Activated T-cell treated with anti-CD3 and anti-CD28 coated beads, Interleukin-2, amount 50 U/mL, for 72 hours (primary cell): ENCODE measurements around the gene TMEM45B. TPM values are rescaled to one million over a fixed set of nuclear protein-coding genes. Genes with fewer than 3 reads are reported as not detected.
"Not testable (repeated sequence)": the region's sequence is repeated elsewhere in the genome, so short reads cannot be mapped to it uniquely, and the experiment has no call there.

Experiments used
- ATAC-seq, 2 donors: fragments of 150-1000 bp; cut with Tn5 transposase; replicated peaks in 1 of 2; 2 replicates each; pipeline ENCODE4 v1.10.0; 2021; ENCODE audit warnings: moderate library complexity in 2 of 2, mild to moderate bottlenecking in 1 of 2
- DNase-seq, 2 donors: peaks; one replicate each; pipeline ENCODE4 v3.0.0; 2021 to 2022; ENCODE audit warnings: mixed read lengths in 1 of 2
- H3K27ac Mint-ChIP-seq: one replicate; pipeline ENCODE4 v1.8.0; 2022; ENCODE audit warnings: mild to moderate bottlenecking, moderate library complexity, mixed read lengths
- H3K27me3 Mint-ChIP-seq: one replicate; pipeline ENCODE4 v1.8.0; 2022; ENCODE audit warnings: low read depth, mixed read lengths
- H3K36me3 Mint-ChIP-seq, 2 donors: one replicate each; pipeline ENCODE4 v1.8.0; 2022; ENCODE audit warnings: mixed read lengths in 2 of 2, mild to moderate bottlenecking in 1 of 2; ENCODE audit not compliant: insufficient read depth in 2 of 2
- H3K4me1 Mint-ChIP-seq: one replicate; pipeline ENCODE4 v1.8.0; 2022; ENCODE audit warnings: low read depth, mixed read lengths
- H3K4me3 Mint-ChIP-seq, 2 donors: one replicate each; pipeline ENCODE4 v1.8.0; 2022; ENCODE audit warnings: mild to moderate bottlenecking in 2 of 2, mixed read lengths in 2 of 2, moderate library complexity in 2 of 2
- H3K9me3 Mint-ChIP-seq, 2 donors: one replicate each; pipeline ENCODE4 v1.8.0; 2022; ENCODE audit warnings: mixed read lengths in 2 of 2
- total RNA-seq, 2 donors: library from RNA; stranded (reverse); gene quantifications; one replicate each; pipeline ENCODE4 v1.2.3, GENCODE V29; 2022

Gene TMEM45B
- total RNA-seq, 2 donors from 2014 or later = 2.5 to 3.3 TPM

DNA sequence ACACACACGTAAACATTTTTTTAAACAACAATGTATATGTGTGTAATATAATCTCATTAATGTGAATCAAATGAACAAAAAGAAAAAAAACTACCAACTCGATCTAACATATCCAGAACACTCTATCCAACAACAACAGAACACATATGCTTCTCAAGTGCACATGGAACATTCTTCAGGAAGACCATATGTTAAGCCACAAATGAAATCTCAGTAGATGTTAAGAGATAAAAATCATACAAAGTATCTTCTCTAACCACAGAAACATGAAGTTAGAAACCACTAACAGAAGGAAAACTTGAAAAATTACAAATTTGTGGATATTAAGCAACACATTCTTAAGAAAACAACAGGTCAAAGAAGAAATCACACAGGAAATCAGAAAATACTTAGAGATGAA lies 25.5 kb upstream of the TMEM45B start:
- H3K4me3 Mint-ChIP-seq = no peak overlapping the region

GRCh38 chr11:129791515-129791914 lies 24.1 kb upstream of the TMEM45B start:
- no peak for ATAC-seq
- H3K9me3 Mint-ChIP-seq = peaks cover 5 to 7% of the 10 kb centered on the region in 2 donors

More for the DNA sequence above, 25.5 kb upstream of the TMEM45B start:
- no peaks in the 10 kb centered on the region for H3K27me3 Mint-ChIP-seq
- DNase-seq (no peak), ATAC-seq (no peak)
- peaks cover 10% of the 10 kb centered on the region for H3K4me1 Mint-ChIP-seq
- peaks cover 0 to 2% of the 10 kb centered on the region in 2 donors for H3K36me3 Mint-ChIP-seq
- H3K27ac Mint-ChIP-seq = peak overlapping the region; percentile 4
- H3K9me3 Mint-ChIP-seq = peaks cover 2% of the 10 kb centered on the region in 2 donors

DNA sequence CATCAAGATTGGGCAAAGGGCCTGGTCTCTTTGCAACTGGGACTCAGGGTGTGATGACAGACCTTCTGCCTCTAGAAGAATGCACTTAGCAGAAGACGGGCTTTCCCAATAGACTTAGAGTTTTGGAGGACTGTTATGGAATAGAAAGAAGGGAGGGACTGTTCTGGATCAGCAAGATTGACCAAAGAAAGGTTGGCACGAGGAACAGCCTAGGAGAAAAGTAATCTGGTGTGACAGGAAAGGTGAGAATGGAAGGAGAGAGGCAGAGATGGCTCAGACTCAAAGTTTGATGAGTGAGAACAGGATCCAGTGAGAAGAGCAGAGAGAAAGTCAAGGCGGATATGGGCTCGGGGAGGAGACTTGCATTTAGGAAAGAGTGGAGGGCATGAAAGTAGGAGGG lies 23.0 kb upstream of the TMEM45B start:
- DNase-seq (no peak), ATAC-seq (no peak)
- Mint-ChIP-seq H3K4me1 (peaks cover 10% of the 10 kb centered on the region), H3K27ac (no peak overlapping the region), H3K9me3 (peaks cover 5 to 7% of the 10 kb centered on the region in 2 donors), H3K4me3 (no peak overlapping the region), H3K36me3 (peaks cover 3 to 9% of the 10 kb centered on the region in 2 donors), H3K27me3 (no peaks in the 10 kb centered on the region)

More at GRCh38 chr11:129791515-129791914, 24.1 kb upstream of the TMEM45B start:
- Mint-ChIP-seq H3K27ac (no peak overlapping the region), H3K4me1 (peaks cover 10% of the 10 kb centered on the region), H3K27me3 (no peaks in the 10 kb centered on the region), H3K4me3 (no peak overlapping the region), H3K36me3 (peaks cover 3 to 9% of the 10 kb centered on the region in 2 donors)
- DNase-seq = no peak

GRCh38 chr11:129795089-129795488 lies 20.6 kb upstream of the TMEM45B start:
- H3K36me3 Mint-ChIP-seq = peaks cover 8 to 15% of the 10 kb centered on the region in 2 donors
- peaks cover 6% of the 10 kb centered on the region for H3K4me1 Mint-ChIP-seq
- H3K27ac Mint-ChIP-seq = no peak overlapping the region
- no peaks in the 10 kb centered on the region for H3K27me3 Mint-ChIP-seq
- ATAC-seq (no peak), DNase-seq (no peak)
- peaks cover 7 to 19% of the 10 kb centered on the region in 2 donors for H3K9me3 Mint-ChIP-seq
- no peak overlapping the region for H3K4me3 Mint-ChIP-seq

DNA sequence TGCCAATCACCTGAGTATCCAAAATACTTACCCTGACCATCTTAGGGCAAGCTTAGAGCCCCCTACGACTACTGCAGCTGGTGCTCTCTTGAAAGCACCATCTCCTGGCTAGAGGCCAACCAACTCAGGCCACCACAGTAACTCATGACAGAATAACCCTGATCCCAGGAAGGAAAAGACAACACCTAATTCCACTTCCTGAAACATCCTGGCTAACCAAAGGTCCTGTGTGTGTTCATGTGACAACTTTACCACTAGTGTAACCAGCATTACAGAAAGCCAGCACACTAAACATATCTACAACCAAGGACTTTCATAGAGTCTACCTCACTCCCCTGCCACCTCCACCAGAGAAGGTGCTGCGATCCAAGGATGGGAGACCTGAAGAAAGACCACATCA lies 17.4 kb upstream of the TMEM45B start:
- DNase-seq (no peak), ATAC-seq (no peak)
- H3K36me3 Mint-ChIP-seq = peaks cover 8 to 15% of the 10 kb centered on the region in 2 donors
- no peak overlapping the region for H3K4me3 Mint-ChIP-seq
- H3K27me3 Mint-ChIP-seq = no peaks in the 10 kb centered on the region
- H3K27ac Mint-ChIP-seq = no peak overlapping the region
- H3K4me1 Mint-ChIP-seq = no peaks in the 10 kb centered on the region
- H3K9me3 Mint-ChIP-seq = peaks cover 7 to 19% of the 10 kb centered on the region in 2 donors

DNA sequence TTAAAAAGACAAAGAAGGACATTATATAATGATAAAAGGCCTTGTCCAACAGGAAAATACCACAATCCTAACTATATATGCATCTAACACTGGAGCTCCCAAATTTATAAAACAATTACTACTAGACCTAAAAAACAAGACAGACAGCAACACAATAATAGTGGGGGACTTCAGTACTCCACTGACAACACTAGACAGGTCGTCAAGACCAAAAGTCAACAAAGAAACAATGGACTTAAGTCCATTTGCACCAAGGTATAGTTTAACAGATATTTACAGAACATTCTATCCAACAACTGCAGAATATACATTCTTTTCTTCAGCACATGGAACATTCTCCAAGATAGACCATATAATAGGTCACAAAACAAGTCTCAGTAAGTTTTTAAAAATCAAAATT lies 15.5 kb upstream of the TMEM45B start:
- H3K4me3 Mint-ChIP-seq, ATAC-seq, H3K27me3 Mint-ChIP-seq, H3K4me1 Mint-ChIP-seq, H3K27ac Mint-ChIP-seq, DNase-seq: not testable (repeated sequence)
- Mint-ChIP-seq H3K36me3 (peaks cover 15% of the 10 kb centered on the region in 2 donors), H3K9me3 (peaks cover 5 to 18% of the 10 kb centered on the region in 2 donors)

DNA sequence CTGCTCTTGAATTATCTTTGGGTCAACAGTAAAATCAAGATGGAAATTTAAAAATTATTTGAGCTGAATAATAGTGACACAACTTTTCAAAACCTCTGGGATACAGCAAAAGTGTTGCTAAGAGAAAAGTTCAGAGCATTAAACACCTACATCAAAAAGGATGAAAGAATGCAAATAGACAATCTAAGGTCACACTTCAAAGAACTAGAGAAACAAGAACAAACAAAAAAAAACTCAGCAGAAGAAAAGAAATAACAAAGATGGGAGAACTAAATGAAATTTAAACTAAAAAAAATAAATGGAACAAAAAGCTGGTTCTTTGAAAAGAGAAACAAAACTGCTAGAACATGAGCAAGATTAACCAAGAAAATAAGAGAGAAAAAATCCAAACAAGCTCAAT lies 15.0 kb upstream of the TMEM45B start:
- DNase-seq (no peak), ATAC-seq (no peak)
- H3K36me3 Mint-ChIP-seq = peaks cover 11 to 12% of the 10 kb centered on the region in 2 donors
- H3K9me3 Mint-ChIP-seq = peaks cover 3 to 15% of the 10 kb centered on the region in 2 donors
- no peak overlapping the region for H3K27ac Mint-ChIP-seq
- no peaks in the 10 kb centered on the region for H3K27me3 Mint-ChIP-seq
- H3K4me3 Mint-ChIP-seq = no peak overlapping the region
- peaks cover 9% of the 10 kb centered on the region for H3K4me1 Mint-ChIP-seq

DNA sequence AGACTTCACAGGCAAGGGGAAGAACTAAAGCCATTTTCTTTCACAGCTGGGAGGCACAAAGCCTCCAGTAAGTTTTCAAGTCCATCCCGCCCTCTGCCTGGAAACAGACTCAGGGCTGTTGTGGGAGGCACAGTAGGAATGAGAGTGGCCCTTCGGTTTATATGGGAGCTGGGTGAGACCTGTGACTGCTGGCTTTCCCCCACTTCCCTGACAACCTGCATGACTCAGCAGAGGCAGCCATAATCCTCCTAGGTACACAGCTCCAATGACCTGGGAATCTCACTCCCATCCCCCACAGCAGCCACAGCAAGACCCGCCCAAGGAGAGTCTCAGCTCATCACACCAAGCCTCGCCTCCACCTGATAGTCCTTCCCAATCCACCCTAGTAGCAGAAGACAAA lies 12.1 kb upstream of the TMEM45B start:
- peaks cover 5 to 16% of the 10 kb centered on the region in 2 donors for H3K9me3 Mint-ChIP-seq
- peaks cover 8 to 11% of the 10 kb centered on the region in 2 donors for H3K36me3 Mint-ChIP-seq
- H3K27ac Mint-ChIP-seq = peak overlapping the region; percentile 1
- DNase-seq = no peak
- H3K27me3 Mint-ChIP-seq = no peaks in the 10 kb centered on the region
- no peak for ATAC-seq
- peaks cover 13% of the 10 kb centered on the region for H3K4me1 Mint-ChIP-seq
- H3K4me3 Mint-ChIP-seq = peak overlapping the region; percentile 4

- Mint-ChIP-seq H3K9me3 (peaks cover 3 to 13% of the 10 kb centered on the region in 2 donors), H3K27me3 (no peaks in the 10 kb centered on the region), H3K27ac (no peak overlapping the region), H3K36me3 (peaks cover 5 to 8% of the 10 kb centered on the region in 2 donors), H3K4me3 (peak overlapping the region; percentile 4), H3K4me1 (peaks cover 13% of the 10 kb centered on the region)
- DNase-seq = no peak
- no peak for ATAC-seq
These were observed 11.6 kb upstream of the TMEM45B start for GRCh38 chr11:129804012-129804411.

- not testable (repeated sequence) for H3K27ac Mint-ChIP-seq, H3K36me3 Mint-ChIP-seq, H3K4me3 Mint-ChIP-seq, H3K27me3 Mint-ChIP-seq, ATAC-seq, DNase-seq
- H3K4me1 Mint-ChIP-seq = peaks cover 13% of the 10 kb centered on the region
- H3K9me3 Mint-ChIP-seq = peaks cover 3 to 11% of the 10 kb centered on the region in 2 donors
These were observed 7.4 kb upstream of the TMEM45B start for GRCh38 chr11:129808241-129808640.

GRCh38 chr11:129813231-129813791 lies 2.3 kb upstream of the TMEM45B start:
- Mint-ChIP-seq H3K9me3 (peaks cover 0 to 7% of the 10 kb centered on the region in 2 donors), H3K27ac (no peak overlapping the region), H3K4me1 (peaks cover 14% of the 10 kb centered on the region), H3K36me3 (peaks cover 0 to 3% of the 10 kb centered on the region in 2 donors), H3K4me3 (peak overlapping the region; percentile 86 to 89), H3K27me3 (peaks cover 9% of the 10 kb centered on the region)
- ATAC-seq = no peak
- no peak for DNase-seq

- Mint-ChIP-seq H3K9me3 (peaks cover 0 to 3% of the 10 kb centered on the region in 2 donors), H3K36me3 (peaks cover 0 to 3% of the 10 kb centered on the region in 2 donors), H3K27ac (peak overlapping the region; percentile 73), H3K4me1 (peaks cover 14% of the 10 kb centered on the region), H3K4me3 (peak overlapping the region; percentile 86 to 89), H3K27me3 (peaks cover 20% of the 10 kb centered on the region)
- peak; percentile 75 to 79 for DNase-seq
- ATAC-seq = peak; percentile 71 to 74
These were observed 1.2 kb upstream of the TMEM45B start for GRCh38 chr11:129814244-129815014.

- peaks cover 14% of the 10 kb centered on the region for H3K4me1 Mint-ChIP-seq
- H3K9me3 Mint-ChIP-seq = peaks cover 0 to 2% of the 10 kb centered on the region in 2 donors
- H3K27ac Mint-ChIP-seq = no peak overlapping the region
- H3K36me3 Mint-ChIP-seq = peaks cover 0 to 3% of the 10 kb centered on the region in 2 donors
- H3K4me3 Mint-ChIP-seq = peak overlapping the region in 1 of 2 donors; percentile 42
- no peak for DNase-seq
- H3K27me3 Mint-ChIP-seq = peaks cover 21% of the 10 kb centered on the region
- ATAC-seq = no peak
These were observed 1.9 kb downstream of the TMEM45B start for GRCh38 chr11:129817534-129818051.
